ENCODE measurements around the gene PRODH2. TPM values are rescaled to one million over a fixed set of nuclear protein-coding genes. Genes with fewer than 3 reads are reported as not detected.

The PRODH2 gene
- total RNA-seq, 4 donors from 2014 or later: 0.13 TPM; not detected in 3

DNA sequence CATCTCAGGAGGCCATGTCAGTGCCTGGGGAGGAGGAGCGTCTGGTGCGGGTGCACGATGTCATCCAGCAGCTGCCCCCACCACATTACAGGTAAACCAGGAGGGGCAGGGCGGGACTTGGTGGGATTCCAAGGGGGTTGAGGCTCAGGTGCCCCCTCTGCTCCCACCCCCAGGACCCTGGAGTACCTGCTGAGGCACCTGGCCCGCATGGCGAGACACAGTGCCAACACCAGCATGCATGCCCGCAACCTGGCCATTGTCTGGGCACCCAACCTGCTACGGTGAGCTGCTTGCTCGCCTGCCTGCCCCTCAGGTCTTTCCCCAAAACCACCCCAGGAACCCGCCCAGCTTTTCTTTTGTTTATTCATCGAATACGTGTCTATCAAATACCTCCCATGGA is 30.1 kb downstream of the PRODH2 start:
- DNase-seq (no peak), ATAC-seq (no peak)
- Histone ChIP-seq H3K9me3 (no peaks in the 10 kb centered on the region), H3K27me3 (no peaks in the 10 kb centered on the region), H3K4me1 (no peaks in the 10 kb centered on the region), H3K27ac (no peak overlapping the region), H3K4me3 (no peak overlapping the region), H3K36me3 (peaks cover 0 to 17% of the 10 kb centered on the region in 2 donors)
- intact Hi-C loops (cut with DNase I; ENCODE audit: low total_unique reads): no loop called here
- in situ Hi-C loops (cut with MboI; ENCODE audit: low sequenced_read_pairs in 4 of 4): no loop called here
- TF ChIP-seq CTCF (IDR thresholded peaks at IDR 0.05 in 4 of 5, conservative IDR thresholded peaks at IDR 0.05 in 1 of 5): no peak
- no peak for TF ChIP-seq POLR2A (IDR thresholded peaks at IDR 0.05)

DNA sequence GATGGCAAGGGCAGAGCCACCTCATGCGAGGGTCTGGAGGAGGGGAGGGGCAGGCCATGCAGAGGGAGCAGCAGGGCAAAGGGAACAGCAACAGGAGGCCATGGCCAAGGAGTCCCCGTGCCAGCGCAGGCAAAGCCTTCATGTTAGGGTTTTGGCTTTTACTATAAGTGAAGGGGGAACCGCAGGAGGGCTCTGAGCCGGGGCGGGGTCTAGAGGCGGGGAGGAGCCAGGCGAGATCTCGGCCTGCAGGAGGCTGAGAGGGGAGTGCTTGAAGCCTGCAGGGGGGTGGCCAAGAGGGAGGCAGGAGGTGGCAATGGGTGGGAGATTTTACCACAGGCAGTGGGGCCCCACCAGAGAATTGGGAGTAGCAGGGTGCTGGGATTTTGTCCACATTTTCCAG is 31.0 kb downstream of the PRODH2 start:
- Histone ChIP-seq H3K4me3 (no peak overlapping the region), H3K9me3 (no peaks in the 10 kb centered on the region), H3K27me3 (no peaks in the 10 kb centered on the region), H3K4me1 (no peaks in the 10 kb centered on the region), H3K36me3 (peaks cover 0 to 17% of the 10 kb centered on the region in 2 donors), H3K27ac (no peak overlapping the region)
- no peak for ATAC-seq
- in situ Hi-C loops (cut with MboI; ENCODE audit: low sequenced_read_pairs in 4 of 4) (no loop called here), intact Hi-C loops (cut with DNase I; ENCODE audit: low total_unique reads) (no loop called here)
- TF ChIP-seq CTCF (IDR thresholded peaks at IDR 0.05 in 4 of 5, conservative IDR thresholded peaks at IDR 0.05 in 1 of 5): no peak
- TF ChIP-seq POLR2A (IDR thresholded peaks at IDR 0.05): no peak
- DNase-seq: no peak

DNA sequence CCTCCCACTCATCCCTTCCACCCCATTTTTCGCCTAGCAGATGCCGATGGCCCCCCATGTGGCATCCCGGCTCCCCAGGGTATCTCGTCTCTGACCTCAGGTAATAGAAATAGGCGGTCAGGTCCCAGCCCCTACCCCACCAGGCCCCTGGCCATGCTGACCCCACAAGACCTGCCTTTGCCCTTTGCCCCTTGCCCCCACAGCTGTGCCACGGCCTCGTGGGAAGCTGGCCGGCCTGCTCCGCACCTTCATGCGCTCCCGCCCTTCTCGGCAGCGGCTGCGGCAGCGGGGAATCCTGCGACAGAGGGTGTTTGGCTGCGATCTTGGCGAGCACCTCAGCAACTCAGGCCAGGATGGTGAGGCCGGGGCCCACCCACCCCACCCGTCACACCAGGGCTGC is 31.9 kb downstream of the PRODH2 start:
- Histone ChIP-seq H3K27me3 (no peaks in the 10 kb centered on the region), H3K4me3 (no peak overlapping the region), H3K27ac (no peak overlapping the region), H3K9me3 (no peaks in the 10 kb centered on the region), H3K4me1 (peaks cover 0 to 4% of the 10 kb centered on the region in 2 donors), H3K36me3 (peaks cover 0 to 17% of the 10 kb centered on the region in 2 donors)
- no peak for TF ChIP-seq CTCF (IDR thresholded peaks at IDR 0.05 in 4 of 5, conservative IDR thresholded peaks at IDR 0.05 in 1 of 5)
- TF ChIP-seq POLR2A (IDR thresholded peaks at IDR 0.05): no peak
- ATAC-seq (no peak), DNase-seq (no peak)
- in situ Hi-C loops (cut with MboI; ENCODE audit: low sequenced_read_pairs in 4 of 4): no loop called here
- intact Hi-C loops (cut with DNase I; ENCODE audit: low total_unique reads): no loop called here

- intact Hi-C loops (cut with DNase I; ENCODE audit: low total_unique reads): no loop called here
- Histone ChIP-seq H3K36me3 (peaks cover 0 to 17% of the 10 kb centered on the region in 2 donors), H3K9me3 (no peaks in the 10 kb centered on the region), H3K4me1 (peaks cover 0 to 4% of the 10 kb centered on the region in 2 donors), H3K4me3 (no peak overlapping the region), H3K27me3 (no peaks in the 10 kb centered on the region), H3K27ac (no peak overlapping the region)
- DNase-seq (no peak), ATAC-seq (no peak)
- in situ Hi-C loops (cut with MboI; ENCODE audit: low sequenced_read_pairs in 4 of 4): no loop called here
- TF ChIP-seq POLR2A (IDR thresholded peaks at IDR 0.05) (no peak), CTCF (IDR thresholded peaks at IDR 0.05 in 4 of 5, conservative IDR thresholded peaks at IDR 0.05 in 1 of 5) (no peak)
Observed at GRCh38 chr19:35780058-35780457, 32.6 kb downstream of the PRODH2 start.

DNA sequence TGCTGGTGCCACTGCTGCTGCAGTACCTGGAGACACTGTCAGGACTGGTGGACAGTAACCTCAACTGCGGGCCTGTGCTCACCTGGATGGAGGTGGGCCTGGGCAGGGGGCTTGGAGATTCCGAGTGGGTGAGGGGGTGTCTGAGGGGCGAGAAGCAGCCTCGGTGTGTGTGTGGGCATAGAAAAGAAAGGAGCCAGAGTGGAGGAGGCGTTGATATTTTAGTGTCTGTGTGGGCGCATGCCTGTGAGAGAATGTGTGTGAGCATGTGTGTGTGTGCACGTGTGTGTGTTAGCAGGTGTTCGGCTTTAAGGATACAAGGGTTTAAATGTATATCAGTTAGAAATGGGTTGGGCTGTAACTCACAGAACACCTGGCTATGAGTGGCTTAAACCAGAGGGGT is 33.6 kb downstream of the PRODH2 start:
- no peak overlapping the region for H3K27ac ChIP-seq
- no peak for DNase-seq
- H3K27me3 ChIP-seq: no peaks in the 10 kb centered on the region
- in situ Hi-C loops (cut with MboI; ENCODE audit: low sequenced_read_pairs in 4 of 4): no loop called here
- no peaks in the 10 kb centered on the region for H3K9me3 ChIP-seq
- intact Hi-C loops (cut with DNase I; ENCODE audit: low total_unique reads): loop anchor here (5.0 to 10.0 kb wide), 2 partner anchors 67 to 216 kb away; partner anchors contain the start of gene SDHAF1
- ATAC-seq: no peak
- no peak overlapping the region for H3K4me3 ChIP-seq
- peaks cover 4 to 5% of the 10 kb centered on the region in 2 donors for H3K4me1 ChIP-seq
- peaks cover 0 to 17% of the 10 kb centered on the region in 2 donors for H3K36me3 ChIP-seq
- no peak for TF ChIP-seq CTCF (IDR thresholded peaks at IDR 0.05 in 4 of 5, conservative IDR thresholded peaks at IDR 0.05 in 1 of 5)
- TF ChIP-seq POLR2A (IDR thresholded peaks at IDR 0.05): no peak
